ENCODE data around the gene IRF8.

- TF ChIP-seq CTCF (IDR thresholded peaks at IDR 0.05) (no peak), POLR2A (IDR thresholded peaks at IDR 0.05) (no peak), POLR2AphosphoS5 (IDR thresholded peaks at IDR 0.05) (no peak)
Measured at GRCh38 chr16:85902366-85903155, 3.6 kb downstream of the IRF8 start.
